Stomach (tissue), 9 donors: ENCODE measurements around the gene RAD51D. TPM values are rescaled to one million over a fixed set of nuclear protein-coding genes. Genes with fewer than 3 reads are reported as not detected.

ENCODE experiments used
- DNase-seq, 2 donors: peaks; one replicate each; pipeline versions ENCODE4 v3.0.0 to v3.0.0-alpha.2; 2013 to 2019
- H3K27ac ChIP-seq, 5 donors: fragments of 200-600 bp in 4 of 5; sonication (generic) in 4 of 5; one replicate each; pipeline ENCODE4 v1.5.1; 2013 to 2019; ENCODE audit warnings: mild to moderate bottlenecking in 1 of 5, moderate library complexity in 1 of 5
- H3K27me3 ChIP-seq, 3 donors: fragments of 200-600 bp; sonication (generic); one replicate each; pipeline ENCODE4 v1.5.1; 2017 to 2019; ENCODE audit warnings: mixed run types in 1 of 3
- H3K36me3 ChIP-seq, 4 donors: fragments of 200-600 bp; sonication (generic); 1 replicate in 3 of 4; 2 replicates in 1 of 4; pipeline ENCODE4 v1.5.1; 2016 to 2019
- H3K4me1 ChIP-seq, 4 donors: fragments of 200-600 bp; sonication (generic); one replicate each; pipeline ENCODE4 v1.5.1; 2016 to 2019
- H3K4me3 ChIP-seq, 4 donors: fragments of 200-600 bp; sonication (generic) in 3 of 4; one replicate each; pipeline ENCODE4 v1.5.1; 2016 to 2019; ENCODE audit warnings: mild to moderate bottlenecking in 1 of 4
- H3K9me3 ChIP-seq, 4 donors: fragments of 200-600 bp; sonication (generic); one replicate each; pipeline ENCODE4 v1.5.1; 2016 to 2019
- CTCF ChIP-seq, 7 experiments: fragments of 450-650 bp in 4 of 7; fragments of 200-600 bp in 3 of 7; sonication (generic) in 3 of 7; IDR thresholded peaks; one replicate each; pipeline ENCODE4 v1.5.1; 2016 to 2019; ENCODE audit warnings: antibody characterized with exemption in 7 of 7, control low read depth in 2 of 7, mild to moderate bottlenecking in 1 of 7
- EP300 ChIP-seq: sonication (generic); formaldehyde crosslinking; IDR thresholded peaks from one replicate; pipeline ENCODE4 v1.6.1; 2017; ENCODE audit warnings: antibody characterized with exemption
- POLR2A ChIP-seq, 4 donors: fragments of 450-650 bp; IDR thresholded peaks; one replicate each; pipeline ENCODE4 v1.6.1; 2016; ENCODE audit warnings: antibody characterized with exemption in 4 of 4, control low read depth in 2 of 4, mild to moderate bottlenecking in 1 of 4, moderate library complexity in 1 of 4
- POLR2AphosphoS5 ChIP-seq, 3 donors: sonication (generic); formaldehyde crosslinking; IDR thresholded peaks; one replicate each; pipeline ENCODE4 v1.6.1; 2016; ENCODE audit warnings: antibody characterized with exemption in 3 of 3
- WGBS, 5 donors: extraction: QIAGEN DNeasy Blood & Tissue Kit in 3 of 5; methylation state at CpG; one replicate each; pipeline versions ENCODE4 v1.1.5 to v1.1.7; 2013 to 2018; 5-methylcytosine and 5-hydroxymethylcytosine counted together
- intact Hi-C: fragments of 100-400 bp; cut with DNase I; formaldehyde crosslinking; loops from one replicate; pipeline ENCODE4 v1.15.1; 2023; ENCODE audit warnings: low total_unique reads
- polyA plus RNA-seq, 3 donors: library from polyadenylated mRNA; stranded (reverse); fragments of 200-250 nt; gene quantifications; one replicate each; pipeline ENCODE4 v1.2.3, GENCODE V29; 2013
- total RNA-seq, 5 donors: library from RNA; depleted of rRNA; stranded (reverse); fragments of >200 nt; gene quantifications; one replicate each; pipeline versions ENCODE4 v1.1.0 to v1.2.3, GENCODE V29; 2014 to 2016
- donor health status: healthy with polysubstance abuse.
- donor health status: Bipolar disorder and iron deficiency.
- donor health status: healthy.

Gene RAD51D
- total and polyA plus RNA-seq, 8 donors = 2.2 to 31.5 (median 3.3) TPM

GRCh38 chr17:35081638-35082037, 38.0 kb downstream of the RAD51D start:
- H3K4me3 ChIP-seq = no peak overlapping the region
- no peak for TF ChIP-seq POLR2AphosphoS5 (IDR thresholded peaks at IDR 0.05)
- TF ChIP-seq POLR2A (IDR thresholded peaks at IDR 0.05) = no peak
- no peak for TF ChIP-seq EP300
- no peak for TF ChIP-seq CTCF (IDR thresholded peaks at IDR 0.05)
- WGBS, 5 donors = 89 to 97% (median 91%) methylated on average over 1 of the region's 1 CpG
- peak overlapping the region in 1 of 5 donors; percentile 36 for H3K27ac ChIP-seq
- no peak for DNase-seq
- H3K4me1 ChIP-seq = peaks cover 0 to 82% (median 37%) of the 10 kb centered on the region in 4 donors
- H3K27me3 ChIP-seq = no peaks in the 10 kb centered on the region
- intact Hi-C loops = no loop called here
- H3K36me3 ChIP-seq = no peaks in the 10 kb centered on the region
- H3K9me3 ChIP-seq = no peaks in the 10 kb centered on the region

DNA sequence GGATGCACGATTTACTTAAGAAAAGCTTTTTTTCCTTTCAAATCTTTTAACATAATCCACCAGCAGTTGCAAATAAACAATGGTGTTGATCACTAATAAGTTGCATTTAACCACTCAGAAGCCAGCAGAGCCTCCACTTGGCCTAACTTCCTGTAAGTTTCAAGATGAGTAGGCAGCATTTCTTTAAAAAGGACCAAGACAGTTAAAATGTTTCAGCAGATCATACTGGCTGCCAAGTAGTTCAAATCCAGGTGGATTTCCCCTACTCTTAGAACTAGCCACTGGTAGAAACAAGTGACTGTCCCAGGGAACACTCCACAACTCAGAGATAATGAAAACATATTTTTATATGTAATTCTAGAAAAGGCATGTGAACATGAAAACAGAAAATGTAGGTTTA, 39.1 kb downstream of the RAD51D start:
- WGBS, 5 donors = 34 to 54% (median 50%) methylated on average over 1 of the region's 1 CpG
- intact Hi-C loops = no loop called here
- peaks cover 2 to 82% (median 30%) of the 10 kb centered on the region in 4 donors for H3K4me1 ChIP-seq

GRCh38 chr17:35079547-35080423, 39.9 kb downstream of the RAD51D start:
- 98 to 100% (median 99%) methylated on average over 1 of the region's 1 CpG for WGBS, 5 donors
- TF ChIP-seq CTCF (IDR thresholded peaks at IDR 0.05) (no peak), EP300 (no peak), POLR2AphosphoS5 (IDR thresholded peaks at IDR 0.05) (no peak), POLR2A (IDR thresholded peaks at IDR 0.05) (no peak)
- H3K9me3 ChIP-seq = no peaks in the 10 kb centered on the region
- H3K4me3 ChIP-seq = no peak overlapping the region
- H3K4me1 ChIP-seq = peaks cover 10 to 82% (median 30%) of the 10 kb centered on the region in 4 donors
- peak overlapping the region in 2 of 5 donors; percentile 5 to 10 for H3K27ac ChIP-seq
- H3K27me3 ChIP-seq = no peaks in the 10 kb centered on the region
- intact Hi-C loops = no loop called here
- no peaks in the 10 kb centered on the region for H3K36me3 ChIP-seq
- no peak for DNase-seq

More for the DNA sequence above, 39.1 kb downstream of the RAD51D start:
- Histone ChIP-seq H3K9me3 (no peaks in the 10 kb centered on the region), H3K4me3 (no peak overlapping the region), H3K27ac (peak overlapping the region in 1 of 5 donors; percentile 10), H3K36me3 (no peaks in the 10 kb centered on the region), H3K27me3 (no peaks in the 10 kb centered on the region)
- TF ChIP-seq CTCF (IDR thresholded peaks at IDR 0.05) (no peak), POLR2AphosphoS5 (IDR thresholded peaks at IDR 0.05) (no peak), EP300 (no peak), POLR2A (IDR thresholded peaks at IDR 0.05) (no peak)
- DNase-seq = no peak

GRCh38 chr17:35076874-35077273, 42.8 kb downstream of the RAD51D start:
- H3K9me3 ChIP-seq = no peaks in the 10 kb centered on the region
- no peak for DNase-seq
- no peaks in the 10 kb centered on the region for H3K27me3 ChIP-seq
- 81 to 95% (median 93%) methylated on average over 1 of the region's 1 CpG for WGBS, 5 donors
- H3K36me3 ChIP-seq = no peaks in the 10 kb centered on the region
- no peak for TF ChIP-seq CTCF (IDR thresholded peaks at IDR 0.05)
- TF ChIP-seq EP300 = no peak
- no peak for TF ChIP-seq POLR2AphosphoS5 (IDR thresholded peaks at IDR 0.05)
- no peak for TF ChIP-seq POLR2A (IDR thresholded peaks at IDR 0.05)
- no peak overlapping the region for H3K27ac ChIP-seq
- peaks cover 9 to 77% (median 33%) of the 10 kb centered on the region in 4 donors for H3K4me1 ChIP-seq
- intact Hi-C loops = no loop called here
- H3K4me3 ChIP-seq = no peak overlapping the region
